GM19240 (cell line): ENCODE results near the gene ESD.
"Not testable (repeated sequence)": the region's sequence is repeated elsewhere in the genome, so short reads cannot be mapped to it uniquely, and the experiment has no call there.

ENCODE experiments used
- DNase-seq: peaks from one replicate; pipeline ENCODE4 v3.0.0; 2011; ENCODE audit warnings: low spot score; ENCODE audit not compliant: insufficient read length

Gene ESD

GRCh38 chr13:46795321-46795720, 1.6 kb downstream of the ESD start:
- no peak for DNase-seq

- DNase-seq: no peak
These were observed 13.5 kb downstream of the ESD start for GRCh38 chr13:46783504-46783903.

GRCh38 chr13:46782691-46783090, 14.3 kb downstream of the ESD start:
- no peak for DNase-seq

DNA sequence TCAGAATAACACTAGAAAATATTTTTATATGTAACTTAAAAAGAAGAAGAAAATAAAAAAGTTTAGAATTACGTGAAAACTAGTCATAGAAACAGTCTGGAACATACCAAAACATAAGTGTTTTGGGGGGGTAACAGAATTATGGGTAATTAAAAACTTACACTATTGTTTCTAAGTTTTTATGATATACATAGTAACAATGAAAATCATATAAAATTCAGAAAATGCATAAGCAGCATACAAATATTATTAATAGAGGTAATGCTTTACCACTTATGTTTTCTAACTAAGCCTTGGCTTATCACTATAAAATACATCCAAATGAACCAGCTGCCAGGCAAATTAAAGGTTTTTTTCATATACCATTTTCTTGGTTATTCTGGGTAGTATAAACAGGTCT, 14.9 kb downstream of the ESD start:
- DNase-seq: no peak

- no peak for DNase-seq
These were observed 18.1 kb downstream of the ESD start for GRCh38 chr13:46778890-46779289.

DNA sequence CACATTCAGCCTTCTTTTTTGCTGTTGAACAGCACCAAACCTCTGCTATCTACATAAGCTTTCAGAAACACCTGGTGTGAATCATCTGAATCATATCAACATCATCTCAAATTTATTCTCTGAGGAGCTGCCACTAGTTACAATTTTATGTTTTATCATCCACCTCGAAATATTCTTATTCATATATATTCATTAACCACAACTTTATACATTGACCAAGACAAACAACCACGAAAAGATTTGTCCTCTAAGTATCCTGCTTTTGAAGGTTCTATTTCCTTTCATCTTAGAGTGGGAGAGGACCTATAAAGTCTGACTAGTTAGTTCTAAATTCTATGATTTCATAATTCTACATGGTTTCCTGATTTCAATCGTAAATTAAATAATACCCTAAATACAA, 18.9 kb downstream of the ESD start:
- no peak for DNase-seq

- DNase-seq: no peak
These were observed 21.4 kb downstream of the ESD start for GRCh38 chr13:46775385-46776107.

DNA sequence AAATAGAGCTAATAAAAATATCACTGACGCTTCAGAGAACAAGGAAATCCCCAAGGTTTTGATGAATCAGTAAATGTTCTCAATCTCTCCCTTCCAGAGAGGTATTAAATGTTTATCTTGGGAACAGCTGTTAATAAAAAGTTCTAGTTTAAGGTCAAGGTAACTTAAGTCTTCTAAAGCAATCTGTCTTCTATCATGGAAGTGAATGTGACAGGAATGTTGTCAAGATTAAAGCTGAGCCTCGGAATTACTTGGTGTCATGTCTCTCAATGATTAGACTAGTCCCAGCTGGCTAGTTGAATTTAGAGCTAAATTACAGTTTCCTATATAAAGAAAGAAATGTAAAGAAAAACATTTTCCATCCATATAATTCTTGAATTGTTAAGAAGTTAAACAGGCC, 23.4 kb downstream of the ESD start:
- DNase-seq: no peak

DNA sequence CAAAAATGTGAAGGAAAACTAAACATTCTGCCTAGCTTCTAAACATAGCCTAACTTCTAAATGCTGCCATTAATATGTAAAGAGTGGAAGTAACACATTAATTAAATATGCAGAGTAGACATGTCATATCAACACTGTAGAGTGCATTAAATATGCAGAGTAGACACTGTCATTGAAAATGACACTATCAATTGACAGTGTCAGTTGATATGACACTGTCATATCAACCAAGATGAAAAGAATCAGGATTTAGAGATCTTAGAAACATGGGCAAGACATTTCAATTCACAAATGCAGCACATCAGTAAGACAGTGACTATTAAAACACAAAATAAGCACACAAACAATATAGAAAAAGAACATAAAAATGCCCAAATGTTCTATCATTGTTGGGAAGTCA, 25.3 kb downstream of the ESD start:
- no peak for DNase-seq

DNA sequence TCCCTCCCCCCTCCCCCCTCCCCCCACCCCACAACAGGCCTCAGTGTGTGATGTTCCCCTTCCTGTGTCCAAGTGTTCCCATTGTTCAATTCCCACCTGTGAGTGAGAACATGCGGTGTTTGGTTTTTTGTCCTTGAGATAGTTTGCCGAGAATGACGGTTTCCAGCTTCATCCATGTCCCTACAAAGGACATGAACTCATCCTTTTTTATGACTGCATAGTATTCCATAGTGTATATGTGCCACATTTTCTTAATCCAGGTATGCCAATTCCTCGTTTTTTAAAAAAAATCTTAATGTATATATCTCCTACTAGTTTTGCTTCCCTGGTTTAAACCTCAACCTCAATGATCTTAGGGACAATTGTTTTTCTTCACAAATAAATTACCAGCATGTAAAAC, 27.0 kb downstream of the ESD start:
- not testable (repeated sequence) for DNase-seq

GRCh38 chr13:46761866-46762265, 35.1 kb downstream of the ESD start:
- DNase-seq: no peak

DNA sequence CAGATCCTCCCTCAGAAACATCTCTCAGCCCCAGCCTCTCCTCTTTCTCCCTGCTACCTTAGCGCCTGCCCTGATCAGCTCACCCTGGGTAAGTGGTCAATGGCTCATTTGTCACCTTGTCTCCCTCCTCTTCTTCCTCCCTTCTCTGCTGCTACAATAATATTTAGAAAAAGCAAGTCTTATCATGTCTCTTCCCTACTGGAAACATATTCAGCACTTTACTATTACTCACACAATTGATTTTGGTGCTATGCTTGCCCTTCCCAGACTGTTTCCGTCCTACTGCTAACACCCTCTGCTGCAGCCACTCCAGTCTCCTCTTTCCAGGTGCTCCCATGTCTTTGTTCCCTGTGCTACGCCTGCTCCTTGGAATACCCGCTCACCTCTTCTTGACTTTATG, 35.8 kb downstream of the ESD start:
- no peak for DNase-seq

DNA sequence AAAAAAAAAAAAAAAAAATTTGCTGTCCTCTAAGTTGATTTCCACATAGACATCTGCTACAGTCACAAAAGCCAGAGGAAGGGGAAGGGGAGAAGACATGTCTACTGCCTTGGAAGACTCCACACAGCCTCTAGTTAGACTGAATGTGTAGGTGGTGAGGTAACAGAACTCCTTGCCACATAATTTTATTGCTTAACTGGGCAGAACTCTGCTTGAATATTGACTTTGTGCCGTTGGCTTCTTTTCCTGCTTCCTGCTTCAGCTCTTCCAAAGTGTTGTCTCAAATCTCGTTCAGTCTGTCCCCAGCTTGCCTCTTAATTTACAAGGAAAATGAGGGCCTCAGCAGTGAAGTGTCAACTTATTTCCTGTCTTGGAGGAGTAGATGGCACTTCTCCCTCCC, 37.1 kb downstream of the ESD start:
- DNase-seq: no peak

GRCh38 chr13:46757640-46758039, 39.3 kb downstream of the ESD start:
- no peak for DNase-seq

DNA sequence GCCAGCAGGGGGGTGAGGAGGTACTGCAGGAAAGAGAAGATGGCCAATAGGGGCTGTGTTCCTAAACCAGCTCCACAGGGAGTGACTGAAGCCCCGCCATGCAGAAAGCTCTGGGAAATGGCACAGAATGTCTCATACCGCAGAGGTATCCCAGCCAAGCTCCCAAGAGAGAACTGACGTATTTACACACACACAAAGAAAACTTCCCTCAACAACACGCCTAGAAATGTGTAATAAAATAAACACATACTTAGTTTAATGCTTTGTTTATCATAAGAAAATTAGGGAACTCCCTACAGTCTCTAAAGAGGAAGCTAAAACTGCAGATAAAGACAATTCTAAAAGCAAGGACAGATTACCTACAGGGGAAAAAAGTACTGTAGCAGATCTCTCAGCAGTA, 40.0 kb downstream of the ESD start:
- DNase-seq: no peak

DNA sequence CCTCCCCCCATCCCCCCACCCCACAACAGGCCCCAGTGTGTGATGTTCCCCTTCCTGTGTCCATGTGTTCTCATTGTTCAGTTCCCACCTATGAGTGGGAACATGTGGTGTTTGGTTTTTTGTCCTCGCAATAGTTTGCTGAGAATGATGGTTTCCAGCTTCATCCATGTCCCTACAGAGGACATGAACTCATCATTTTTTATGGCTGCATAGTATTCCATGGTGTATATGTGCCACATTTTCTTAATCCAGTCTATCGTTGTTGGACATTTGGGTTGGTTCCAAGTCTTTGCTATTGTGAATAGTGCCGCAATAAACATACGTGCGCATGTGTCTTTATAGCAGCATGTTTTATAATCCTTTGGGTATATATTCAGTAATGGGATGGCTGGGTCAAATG, 41.5 kb downstream of the ESD start:
- DNase-seq: not testable (repeated sequence)

DNA sequence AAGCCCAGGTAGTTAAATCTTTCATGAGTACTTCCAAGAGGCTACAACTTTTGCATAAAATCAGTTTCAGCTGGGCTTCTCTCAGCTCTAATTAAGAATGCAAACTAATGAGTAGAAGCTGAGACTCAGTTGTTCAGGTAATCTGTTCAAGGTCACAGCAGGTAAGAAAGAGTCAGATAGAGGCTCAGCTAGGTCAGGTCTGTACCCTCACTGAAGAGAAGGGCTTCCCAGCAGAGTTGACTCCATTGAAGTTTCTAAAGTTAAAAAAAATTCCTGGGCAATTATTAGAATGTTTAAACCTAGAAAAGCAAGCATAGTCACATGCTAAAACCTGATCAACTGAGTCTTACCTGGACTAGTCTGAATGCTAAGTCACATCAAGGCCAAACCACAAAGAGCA, 42.1 kb downstream of the ESD start:
- no peak for DNase-seq

GRCh38 chr13:46753917-46754316, 43.0 kb downstream of the ESD start:
- DNase-seq: no peak

DNA sequence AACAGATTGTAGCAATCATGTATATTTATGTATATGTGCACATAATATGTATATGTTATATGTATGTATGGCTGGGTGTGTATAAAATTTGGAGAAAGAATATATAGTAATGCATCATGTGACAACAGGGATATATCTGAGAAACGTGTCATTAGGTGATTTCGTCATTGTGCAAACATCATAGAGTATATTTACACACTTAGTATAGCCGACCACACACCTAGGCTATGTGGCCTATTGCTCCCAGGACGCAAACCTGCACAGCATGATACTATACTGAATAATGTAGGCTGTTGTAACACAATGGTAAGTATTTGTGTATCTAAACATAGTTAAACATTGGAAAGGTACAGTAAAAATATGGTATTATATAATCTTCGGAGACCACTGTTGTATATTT, 43.8 kb downstream of the ESD start:
- no peak for DNase-seq

- DNase-seq: peak; percentile 6
These were observed 44.9 kb downstream of the ESD start for GRCh38 chr13:46751811-46752635.

DNA sequence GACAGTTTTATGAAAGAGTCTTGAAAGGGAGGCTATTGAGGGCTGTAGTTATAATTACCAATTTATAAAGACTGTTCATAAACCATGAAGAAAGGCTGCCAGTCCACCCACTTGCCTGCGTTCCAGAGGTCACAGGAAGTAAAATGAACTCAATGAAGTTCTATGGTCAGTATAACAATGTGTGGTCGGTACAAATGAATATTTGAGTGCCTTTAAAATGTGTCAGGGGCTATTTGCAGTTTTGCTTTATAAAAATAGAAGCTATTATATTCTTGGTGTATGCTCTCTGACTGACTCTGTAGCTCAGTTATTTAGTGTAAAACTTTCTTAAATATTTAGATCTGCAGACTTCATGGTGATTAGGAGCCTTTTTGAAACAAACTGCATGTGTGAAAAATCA, 47.0 kb downstream of the ESD start:
- DNase-seq: no peak

GRCh38 chr13:46748300-46748699, 48.7 kb downstream of the ESD start:
- DNase-seq: no peak
